T-cell (primary cell): ENCODE measurements around the gene PCDH9. TPM values are rescaled to one million over a fixed set of nuclear protein-coding genes. Genes with fewer than 3 reads are reported as not detected.

Experiments used
- ATAC-seq, 4 experiments: fragments of 200-7000 bp in 3 of 4; fragments of 150-1000 bp in 1 of 4; cut with Tn5 transposase; replicated peaks in 1 of 4; 1 replicate in 3 of 4; 2 replicates in 1 of 4; pipeline ENCODE4 v1.10.0; 2021; ENCODE audit warnings: moderate library complexity in 3 of 4, mild to moderate bottlenecking in 2 of 4, moderate number of reproducible peaks in 1 of 4
- CTCF ChIA-PET, 2 donors: fragments of 300-600 bp; sonication (Branson Sonifier 250); formaldehyde crosslinking; loops; one replicate each; lab custom pipeline; 2022; ENCODE audit warnings: antibody characterized with exemption in 2 of 2; lab: Charles Lee
- POLR2A ChIA-PET, 2 donors: fragments of 300-600 bp; sonication (Branson Sonifier 250); formaldehyde crosslinking; loops; one replicate each; lab custom pipeline; 2022; ENCODE audit warnings: antibody characterized with exemption in 2 of 2; lab: Charles Lee
- DNase-seq, 35 experiments: peaks; one replicate each; pipeline versions ENCODE4 v3.0.0 to v3.0.0-alpha.2; 2013 to 2023
- H3K27ac ChIP-seq: one replicate; pipeline ENCODE4 v1.5.1; 2013; ENCODE audit warnings: low read length
- H3K27me3 ChIP-seq, 2 experiments: replicated peaks in 1 of 2; 1 replicate in 1 of 2; 2 replicates in 1 of 2; pipeline versions ENCODE4 v1.6.1 to v1.7.0; 2013; ENCODE audit warnings: low read length in 1 of 2, mixed read lengths in 1 of 2; ENCODE audit not compliant: control insufficient read depth in 2 of 2, insufficient read depth in 2 of 2; ENCODE audit errors: extremely low read depth in 1 of 2
- H3K36me3 ChIP-seq, 2 donors: 1 replicate in 1 of 2; 2 replicates in 1 of 2; pipeline versions ENCODE4 v1.6.1 to v1.7.0; 2013; ENCODE audit warnings: low read length in 1 of 2; ENCODE audit not compliant: control insufficient read depth in 2 of 2, insufficient read depth in 1 of 2; ENCODE audit errors: extremely low read depth in 1 of 2
- H3K4me1 ChIP-seq, 2 experiments: 1 replicate in 1 of 2; 2 replicates in 1 of 2; pipeline versions ENCODE4 v1.6.1 to v1.7.0; 2013; ENCODE audit warnings: low read length in 2 of 2, mixed read lengths in 1 of 2; ENCODE audit not compliant: insufficient read depth in 2 of 2, control insufficient read depth in 1 of 2; ENCODE audit errors: extremely low read depth in 1 of 2
- H3K4me3 ChIP-seq, 2 donors: 1 replicate in 1 of 2; 2 replicates in 1 of 2; pipeline versions ENCODE4 v1.5.1 to v1.7.0; 2013; ENCODE audit warnings: mild to moderate bottlenecking in 2 of 2, low read length in 1 of 2, moderate library complexity in 1 of 2; ENCODE audit not compliant: control insufficient read depth in 1 of 2; ENCODE audit errors: extremely low read depth in 1 of 2
- H3K9me3 ChIP-seq: 2 replicates; pipeline ENCODE4 v1.7.0; 2013
- H3K27ac Mint-ChIP-seq, 2 donors: one replicate each; pipeline ENCODE4 v1.8.0; 2020 to 2021; ENCODE audit warnings: mild to moderate bottlenecking in 2 of 2, mixed read lengths in 2 of 2
- H3K27me3 Mint-ChIP-seq, 2 donors: one replicate each; pipeline ENCODE4 v1.8.0; 2021 to 2022; ENCODE audit warnings: mixed read lengths in 2 of 2
- H3K36me3 Mint-ChIP-seq: one replicate; pipeline ENCODE4 v1.8.0; 2021; ENCODE audit warnings: mixed read lengths
- H3K4me1 Mint-ChIP-seq, 3 donors: one replicate each; pipeline ENCODE4 v1.8.0; 2020 to 2022; ENCODE audit warnings: mixed read lengths in 3 of 3, mild to moderate bottlenecking in 1 of 3
- H3K4me3 Mint-ChIP-seq, 3 donors: one replicate each; pipeline ENCODE4 v1.8.0; 2020 to 2022; ENCODE audit warnings: mild to moderate bottlenecking in 3 of 3, mixed read lengths in 3 of 3, moderate library complexity in 3 of 3
- H3K9me3 Mint-ChIP-seq, 3 donors: one replicate each; pipeline ENCODE4 v1.8.0; 2020 to 2022; ENCODE audit warnings: mixed read lengths in 3 of 3
- WGBS: methylation state at CpG from one replicate; pipeline ENCODE4 v1.1.5; 2013; ENCODE audit warnings: missing lambda C conversion rate; ENCODE audit not compliant: insufficient coverage; 5-methylcytosine and 5-hydroxymethylcytosine counted together
- total RNA-seq, 35 experiments: library from RNA in 6 of 35; stranded (reverse) in 6 of 35; fragments of 120-200 nt in 1 of 35; gene quantifications; one replicate each; pipeline versions ENCODE4 v1.2.1 to v1.2.4 and lab custom pipeline; 2013 to 2026

The PCDH9 gene
- total RNA-seq, 5 donors from 2014 or later (not counting 1 experiment from before 2014, with no cell fraction given) = 0.38 to 1.3 (median 0.53) TPM

DNA sequence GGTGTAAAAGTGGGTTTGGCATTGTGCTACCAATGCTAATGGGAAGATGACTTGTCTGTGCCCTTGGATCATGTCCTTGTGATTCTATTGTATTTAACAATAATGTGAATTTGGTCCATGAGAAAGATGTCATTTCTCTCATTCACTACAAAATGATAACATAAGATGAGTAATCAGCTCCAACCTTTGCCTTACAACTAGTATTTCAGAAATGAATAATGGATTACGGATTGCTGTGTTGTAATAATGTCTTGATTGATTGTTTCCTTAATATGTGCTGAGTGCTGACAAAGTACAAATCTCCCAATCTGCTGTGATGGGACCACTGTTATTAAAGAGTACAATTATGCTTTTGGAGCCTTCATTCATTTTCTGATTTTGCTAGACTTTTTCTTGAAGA is 375.0 kb downstream of the PCDH9 start:
- no peaks in the 10 kb centered on the region for H3K36me3 ChIP-seq
- Mint-ChIP-seq H3K4me3 (no peak overlapping the region), H3K36me3 (no peaks in the 10 kb centered on the region), H3K27me3 (no peaks in the 10 kb centered on the region), H3K9me3 (peaks cover 4 to 18% (median 10%) of the 10 kb centered on the region in 3 donors), H3K27ac (no peak overlapping the region), H3K4me1 (no peaks in the 10 kb centered on the region)
- ChIA-PET CTCF (no interaction called here), POLR2A (no interaction called here)
- H3K9me3 ChIP-seq = no peaks in the 10 kb centered on the region
- H3K27ac ChIP-seq = no peak overlapping the region
- ATAC-seq = no peak
- H3K4me3 ChIP-seq = no peak overlapping the region
- peaks cover 0 to 2% of the 10 kb centered on the region in 2 experiments for H3K4me1 ChIP-seq
- DNase-seq = no peak
- H3K27me3 ChIP-seq = no peaks in the 10 kb centered on the region
- WGBS = no CpG with 5 or more reads among the region's 1 CpG

DNA sequence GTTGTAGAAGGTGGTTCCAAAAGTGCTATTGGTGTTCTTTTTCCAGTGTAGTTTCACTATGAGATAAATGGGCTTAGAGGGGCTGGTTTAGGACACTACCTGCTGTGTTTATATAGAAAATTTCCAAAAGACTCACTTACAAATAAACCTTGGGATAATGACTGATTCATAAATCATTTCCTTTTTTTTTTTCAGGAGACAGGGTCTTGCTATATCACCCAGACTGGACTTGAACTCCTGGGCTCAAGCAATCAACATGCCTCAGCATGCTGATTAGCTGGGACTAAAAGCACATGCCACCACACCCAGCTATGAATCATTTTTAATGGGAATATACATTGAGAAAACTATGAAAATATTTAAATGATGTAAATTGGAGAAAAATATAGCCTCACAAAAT is 376.6 kb downstream of the PCDH9 start:
- Mint-ChIP-seq H3K36me3 (no peaks in the 10 kb centered on the region), H3K4me1 (no peaks in the 10 kb centered on the region), H3K9me3 (peaks cover 4 to 23% (median 10%) of the 10 kb centered on the region in 3 donors), H3K27ac (no peak overlapping the region), H3K4me3 (no peak overlapping the region), H3K27me3 (no peaks in the 10 kb centered on the region)
- Histone ChIP-seq H3K27ac (no peak overlapping the region), H3K4me3 (no peak overlapping the region), H3K27me3 (no peaks in the 10 kb centered on the region), H3K36me3 (no peaks in the 10 kb centered on the region), H3K9me3 (no peaks in the 10 kb centered on the region), H3K4me1 (peaks cover 0 to 2% of the 10 kb centered on the region in 2 experiments)
- CTCF ChIA-PET = no interaction called here
- DNase-seq = no peak
- POLR2A ChIA-PET = no interaction called here
- ATAC-seq = no peak

DNA sequence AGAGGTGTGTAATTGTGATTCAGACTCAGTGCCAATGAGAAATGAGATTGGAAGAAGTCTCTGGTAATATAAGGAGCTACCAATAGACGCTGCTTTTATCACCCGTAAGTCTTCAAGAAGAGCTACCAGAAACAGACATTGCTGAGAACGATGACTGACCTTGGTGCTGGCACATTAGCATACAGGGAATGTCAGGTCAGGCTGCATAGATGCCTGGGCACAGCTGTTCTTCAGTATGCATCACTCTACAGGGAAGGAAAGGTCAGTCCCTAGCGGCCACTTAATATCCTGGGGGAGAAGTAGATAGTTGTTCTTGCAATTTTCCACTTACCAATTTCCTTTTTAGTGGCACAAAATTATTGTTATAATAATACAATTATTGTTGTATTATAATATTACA is 380.4 kb downstream of the PCDH9 start:
- ATAC-seq = no peak
- Histone ChIP-seq H3K4me3 (no peak overlapping the region), H3K27me3 (no peaks in the 10 kb centered on the region), H3K9me3 (no peaks in the 10 kb centered on the region), H3K27ac (no peak overlapping the region), H3K4me1 (no peaks in the 10 kb centered on the region), H3K36me3 (no peaks in the 10 kb centered on the region)
- H3K9me3 Mint-ChIP-seq = peaks cover 4 to 21% (median 13%) of the 10 kb centered on the region in 3 donors
- no peak overlapping the region for H3K27ac Mint-ChIP-seq
- WGBS = 83% methylated on average over 3 of the region's 4 CpGs
- ChIA-PET POLR2A (no interaction called here), CTCF (no interaction called here)
- H3K4me3 Mint-ChIP-seq = no peak overlapping the region
- no peaks in the 10 kb centered on the region for H3K4me1 Mint-ChIP-seq
- H3K36me3 Mint-ChIP-seq = no peaks in the 10 kb centered on the region
- H3K27me3 Mint-ChIP-seq = no peaks in the 10 kb centered on the region
- DNase-seq = no peak

DNA sequence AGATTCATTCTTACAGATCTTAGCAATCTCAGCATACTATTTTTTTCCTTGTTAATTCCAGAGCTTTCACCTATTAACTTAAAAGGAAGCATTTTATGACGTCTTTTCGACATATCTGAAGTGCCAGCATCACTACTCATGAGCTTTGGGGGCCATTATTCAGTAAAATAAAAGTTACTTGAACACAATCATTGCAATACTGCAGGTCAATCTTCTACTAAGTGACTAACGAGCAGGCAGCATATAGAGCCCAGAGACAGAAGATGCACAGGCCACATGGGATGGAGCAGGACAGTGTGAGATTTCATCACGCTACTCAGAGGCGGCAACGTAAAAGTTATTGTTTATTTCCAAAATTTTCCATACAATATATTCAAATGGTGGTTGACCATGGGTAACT is 382.6 kb downstream of the PCDH9 start:
- no peak overlapping the region for H3K27ac ChIP-seq
- H3K27me3 ChIP-seq = no peaks in the 10 kb centered on the region
- no peak for DNase-seq
- no peaks in the 10 kb centered on the region for H3K27me3 Mint-ChIP-seq
- no peaks in the 10 kb centered on the region for H3K4me1 ChIP-seq
- no peaks in the 10 kb centered on the region for H3K36me3 ChIP-seq
- ATAC-seq = no peak
- POLR2A ChIA-PET = no interaction called here
- WGBS = no CpG with 5 or more reads among the region's 6 CpGs
- no peaks in the 10 kb centered on the region for H3K36me3 Mint-ChIP-seq
- no peak overlapping the region for H3K4me3 ChIP-seq
- H3K9me3 Mint-ChIP-seq = peaks cover 4 to 18% (median 10%) of the 10 kb centered on the region in 3 donors
- H3K4me3 Mint-ChIP-seq = no peak overlapping the region
- CTCF ChIA-PET = no interaction called here
- no peaks in the 10 kb centered on the region for H3K9me3 ChIP-seq
- no peak overlapping the region for H3K27ac Mint-ChIP-seq
- no peaks in the 10 kb centered on the region for H3K4me1 Mint-ChIP-seq

DNA sequence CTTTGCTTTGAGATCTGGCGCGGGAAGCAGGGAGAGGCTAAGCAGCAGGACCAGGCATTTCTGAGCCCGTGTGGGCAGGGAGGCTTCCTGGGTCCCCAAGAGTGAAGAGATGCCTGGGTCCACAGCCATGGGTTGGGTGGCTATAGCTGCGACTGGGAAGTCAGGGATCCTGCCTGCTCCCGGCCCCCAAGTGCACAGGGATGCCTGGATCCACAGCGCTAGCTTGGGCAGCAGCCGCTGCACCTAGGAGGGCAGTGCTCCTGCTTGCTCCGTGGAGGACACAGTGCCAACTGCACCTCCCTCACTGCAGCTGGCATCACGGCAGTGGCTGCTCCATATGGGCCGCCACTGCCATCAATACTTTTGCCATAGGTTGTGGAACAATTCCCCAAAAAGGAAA is 384.7 kb downstream of the PCDH9 start:
- whole genome bisulfite sequencing = 84% methylated on average over 8 of the region's 10 CpGs

DNA sequence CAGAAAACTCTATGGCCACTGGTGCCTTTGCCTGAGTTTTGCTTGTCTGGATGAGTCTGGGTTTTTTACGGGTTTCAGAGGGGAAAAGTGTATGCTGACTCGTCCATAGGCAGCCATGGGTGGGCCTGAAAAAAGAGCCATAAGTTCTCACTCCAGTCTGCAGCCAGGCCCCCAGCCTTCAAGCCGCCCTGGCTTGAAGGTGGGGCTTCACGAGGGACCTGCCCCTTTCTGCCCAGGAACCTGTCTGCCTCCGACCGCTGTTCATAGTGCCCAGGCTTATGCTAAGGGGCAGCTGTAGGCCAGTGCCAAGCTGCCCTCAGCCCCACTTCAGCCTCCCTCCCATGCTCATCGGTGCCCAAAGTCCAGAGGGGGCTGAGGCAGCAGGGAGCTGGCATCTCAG is 385.2 kb downstream of the PCDH9 start:
- ATAC-seq (no peak), DNase-seq (no peak)
- no peaks in the 10 kb centered on the region for H3K4me1 ChIP-seq
- Mint-ChIP-seq H3K27ac (no peak overlapping the region), H3K36me3 (no peaks in the 10 kb centered on the region), H3K4me1 (no peaks in the 10 kb centered on the region), H3K4me3 (no peak overlapping the region), H3K9me3 (peaks cover 0 to 8% (median 2%) of the 10 kb centered on the region in 3 donors), H3K27me3 (no peaks in the 10 kb centered on the region)
- CTCF ChIA-PET = no interaction called here
- H3K27me3 ChIP-seq = no peaks in the 10 kb centered on the region
- no peaks in the 10 kb centered on the region for H3K9me3 ChIP-seq
- H3K36me3 ChIP-seq = no peaks in the 10 kb centered on the region
- no peak overlapping the region for H3K4me3 ChIP-seq
- WGBS = 77% methylated on average over 7 of the region's 7 CpGs
- POLR2A ChIA-PET = no interaction called here
- no peak overlapping the region for H3K27ac ChIP-seq

More for the DNA sequence above, 384.7 kb downstream of the PCDH9 start:
- Mint-ChIP-seq H3K27ac (no peak overlapping the region), H3K9me3 (peaks cover 0 to 8% (median 2%) of the 10 kb centered on the region in 3 donors), H3K4me3 (no peak overlapping the region), H3K36me3 (no peaks in the 10 kb centered on the region), H3K27me3 (no peaks in the 10 kb centered on the region), H3K4me1 (no peaks in the 10 kb centered on the region)
- no peaks in the 10 kb centered on the region for H3K36me3 ChIP-seq
- ChIA-PET CTCF (no interaction called here), POLR2A (no interaction called here)
- no peaks in the 10 kb centered on the region for H3K27me3 ChIP-seq
- H3K9me3 ChIP-seq = no peaks in the 10 kb centered on the region
- ATAC-seq = no peak
- H3K4me1 ChIP-seq = no peaks in the 10 kb centered on the region
- H3K4me3 ChIP-seq = no peak overlapping the region
- no peak overlapping the region for H3K27ac ChIP-seq
- DNase-seq = no peak

DNA sequence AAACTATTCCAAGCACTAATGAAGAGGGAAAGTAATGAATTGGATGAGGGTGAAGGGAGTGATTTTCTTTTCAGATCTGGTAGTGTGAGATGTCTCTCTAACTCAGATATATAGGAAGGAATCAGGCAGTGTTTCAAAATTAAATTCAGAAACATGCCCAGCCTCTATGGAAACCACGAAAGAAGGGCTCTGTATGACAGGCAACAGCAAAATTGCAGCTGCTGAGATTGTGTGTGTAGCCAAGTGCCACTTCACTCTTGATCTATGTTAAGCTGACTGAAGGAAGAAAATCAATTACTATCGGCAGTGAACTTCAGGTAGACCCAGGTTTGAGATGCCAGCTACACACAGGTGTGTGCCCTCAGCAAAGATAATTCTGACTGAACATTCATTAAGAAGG is 387.4 kb downstream of the PCDH9 start:
- Mint-ChIP-seq H3K27me3 (no peaks in the 10 kb centered on the region), H3K4me3 (no peak overlapping the region), H3K27ac (no peak overlapping the region), H3K4me1 (no peaks in the 10 kb centered on the region), H3K9me3 (peaks cover 0 to 3% (median 2%) of the 10 kb centered on the region in 3 donors), H3K36me3 (no peaks in the 10 kb centered on the region)
- CTCF ChIA-PET = no interaction called here
- ATAC-seq (no peak), DNase-seq (no peak)
- WGBS = 40% methylated on average over 1 of the region's 2 CpGs
- Histone ChIP-seq H3K4me1 (no peaks in the 10 kb centered on the region), H3K4me3 (no peak overlapping the region), H3K36me3 (no peaks in the 10 kb centered on the region), H3K9me3 (no peaks in the 10 kb centered on the region), H3K27me3 (no peaks in the 10 kb centered on the region), H3K27ac (no peak overlapping the region)
- POLR2A ChIA-PET = no interaction called here
